ENCODE measurements around the gene SERPINA12. TPM values are rescaled to one million over a fixed set of nuclear protein-coding genes. Genes with fewer than 3 reads are reported as not detected.
"Not testable (repeated sequence)": the region's sequence is repeated elsewhere in the genome, so short reads cannot be mapped to it uniquely, and the experiment has no call there.

The SERPINA12 gene
- total RNA-seq, 2 experiments from 2014 or later, result not detected

- H3K4me1 Mint-ChIP-seq, result no peaks in the 10 kb centered on the region
- H3K4me3 Mint-ChIP-seq, result no peak overlapping the region
- POLR2A ChIA-PET, result no interaction called here
- no peaks in the 10 kb centered on the region for H3K36me3 Mint-ChIP-seq
- no peaks in the 10 kb centered on the region for H3K9me3 Mint-ChIP-seq
- H3K27me3 Mint-ChIP-seq, result peaks cover 8% of the 10 kb centered on the region
- no peak overlapping the region for H3K27ac Mint-ChIP-seq
- ATAC-seq (ENCODE audit: low read depth) (no peak), DNase-seq (no peak)
Observed at GRCh38 chr14:94494085-94494484, 15.2 kb downstream of the SERPINA12 start.

GRCh38 chr14:94491511-94491910 lies 17.8 kb downstream of the SERPINA12 start:
- Mint-ChIP-seq H3K4me1 (no peaks in the 10 kb centered on the region), H3K9me3 (no peaks in the 10 kb centered on the region), H3K36me3 (no peaks in the 10 kb centered on the region), H3K4me3 (no peak overlapping the region), H3K27ac (no peak overlapping the region), H3K27me3 (peaks cover 12% of the 10 kb centered on the region)
- POLR2A ChIA-PET, result no interaction called here
- DNase-seq, result no peak
- no peak for ATAC-seq (ENCODE audit: low read depth)

- POLR2A ChIA-PET, result no interaction called here
- Mint-ChIP-seq H3K4me3 (no peak overlapping the region), H3K27ac (no peak overlapping the region), H3K27me3 (peaks cover 9% of the 10 kb centered on the region), H3K4me1 (no peaks in the 10 kb centered on the region), H3K9me3 (no peaks in the 10 kb centered on the region), H3K36me3 (no peaks in the 10 kb centered on the region)
- DNase-seq (no peak), ATAC-seq (ENCODE audit: low read depth) (no peak)
Observed at GRCh38 chr14:94489336-94489735, 19.9 kb downstream of the SERPINA12 start.

- POLR2A ChIA-PET, result no interaction called here
- Mint-ChIP-seq H3K27me3 (peaks cover 9% of the 10 kb centered on the region), H3K36me3 (no peaks in the 10 kb centered on the region), H3K4me1 (no peaks in the 10 kb centered on the region), H3K4me3 (no peak overlapping the region), H3K9me3 (no peaks in the 10 kb centered on the region), H3K27ac (no peak overlapping the region)
- DNase-seq (no peak), ATAC-seq (ENCODE audit: low read depth) (no peak)
Observed at GRCh38 chr14:94486883-94487282, 22.4 kb downstream of the SERPINA12 start.

GRCh38 chr14:94485944-94486841 lies 23.1 kb downstream of the SERPINA12 start:
- ATAC-seq (ENCODE audit: low read depth), result peak; percentile 26
- H3K27me3 Mint-ChIP-seq, result peaks cover 9% of the 10 kb centered on the region
- no peaks in the 10 kb centered on the region for H3K36me3 Mint-ChIP-seq
- POLR2A ChIA-PET, result no interaction called here
- DNase-seq, result peak; percentile 66
- H3K27ac Mint-ChIP-seq, result no peak overlapping the region
- no peaks in the 10 kb centered on the region for H3K9me3 Mint-ChIP-seq
- no peaks in the 10 kb centered on the region for H3K4me1 Mint-ChIP-seq
- H3K4me3 Mint-ChIP-seq, result no peak overlapping the region

- no peak overlapping the region for H3K4me3 Mint-ChIP-seq
- DNase-seq, result no peak
- no peaks in the 10 kb centered on the region for H3K9me3 Mint-ChIP-seq
- H3K27me3 Mint-ChIP-seq, result peaks cover 9% of the 10 kb centered on the region
- ATAC-seq (ENCODE audit: low read depth), result no peak
- no peaks in the 10 kb centered on the region for H3K36me3 Mint-ChIP-seq
- POLR2A ChIA-PET, result no interaction called here
- H3K4me1 Mint-ChIP-seq, result no peaks in the 10 kb centered on the region
- no peak overlapping the region for H3K27ac Mint-ChIP-seq
Observed at GRCh38 chr14:94484481-94484880, 24.8 kb downstream of the SERPINA12 start.

- DNase-seq (no peak), ATAC-seq (ENCODE audit: low read depth) (no peak)
- peaks cover 7% of the 10 kb centered on the region for H3K27me3 Mint-ChIP-seq
- no peaks in the 10 kb centered on the region for H3K4me1 Mint-ChIP-seq
- POLR2A ChIA-PET, result no interaction called here
- no peaks in the 10 kb centered on the region for H3K36me3 Mint-ChIP-seq
- peaks cover 3% of the 10 kb centered on the region for H3K9me3 Mint-ChIP-seq
- H3K4me3 Mint-ChIP-seq, result no peak overlapping the region
- H3K27ac Mint-ChIP-seq, result no peak overlapping the region
Observed at GRCh38 chr14:94483729-94484275, 25.5 kb downstream of the SERPINA12 start.

- no peaks in the 10 kb centered on the region for H3K4me1 Mint-ChIP-seq
- H3K9me3 Mint-ChIP-seq, result peaks cover 5% of the 10 kb centered on the region
- H3K36me3 Mint-ChIP-seq, result no peaks in the 10 kb centered on the region
- DNase-seq (no peak), ATAC-seq (ENCODE audit: low read depth) (no peak)
- H3K27ac Mint-ChIP-seq, result no peak overlapping the region
- H3K4me3 Mint-ChIP-seq, result no peak overlapping the region
- POLR2A ChIA-PET, result no interaction called here
- H3K27me3 Mint-ChIP-seq, result peaks cover 7% of the 10 kb centered on the region
Observed at GRCh38 chr14:94483071-94483451, 26.2 kb downstream of the SERPINA12 start.

- H3K36me3 Mint-ChIP-seq; DNase-seq; H3K27ac Mint-ChIP-seq; H3K27me3 Mint-ChIP-seq; ATAC-seq (ENCODE audit: low read depth); H3K4me1 Mint-ChIP-seq; H3K9me3 Mint-ChIP-seq; POLR2A ChIA-PET; H3K4me3 Mint-ChIP-seq: not testable (repeated sequence)
Observed at GRCh38 chr14:94482132-94483070, 26.9 kb downstream of the SERPINA12 start.

- POLR2A ChIA-PET, result no interaction called here
- no peak overlapping the region for H3K4me3 Mint-ChIP-seq
- H3K27ac Mint-ChIP-seq, result no peak overlapping the region
- H3K4me1 Mint-ChIP-seq, result no peaks in the 10 kb centered on the region
- ATAC-seq (ENCODE audit: low read depth) (no peak), DNase-seq (no peak)
- H3K36me3 Mint-ChIP-seq, result no peaks in the 10 kb centered on the region
- H3K9me3 Mint-ChIP-seq, result peaks cover 8% of the 10 kb centered on the region
- peaks cover 6% of the 10 kb centered on the region for H3K27me3 Mint-ChIP-seq
Observed at GRCh38 chr14:94481468-94482131, 27.7 kb downstream of the SERPINA12 start.

- no peaks in the 10 kb centered on the region for H3K36me3 Mint-ChIP-seq
- DNase-seq (no peak), ATAC-seq (ENCODE audit: low read depth) (no peak)
- no peak overlapping the region for H3K27ac Mint-ChIP-seq
- no peaks in the 10 kb centered on the region for H3K4me1 Mint-ChIP-seq
- H3K4me3 Mint-ChIP-seq, result no peak overlapping the region
- H3K9me3 Mint-ChIP-seq, result peaks cover 8% of the 10 kb centered on the region
- POLR2A ChIA-PET, result no interaction called here
- H3K27me3 Mint-ChIP-seq, result peaks cover 3% of the 10 kb centered on the region
Observed at GRCh38 chr14:94480809-94481208, 28.5 kb downstream of the SERPINA12 start.

- Mint-ChIP-seq H3K9me3 (peaks cover 8% of the 10 kb centered on the region), H3K27ac (no peak overlapping the region), H3K4me1 (no peaks in the 10 kb centered on the region), H3K4me3 (no peak overlapping the region), H3K36me3 (no peaks in the 10 kb centered on the region), H3K27me3 (peaks cover 3% of the 10 kb centered on the region)
- no peak for DNase-seq
- ATAC-seq (ENCODE audit: low read depth), result no peak
- POLR2A ChIA-PET, result no interaction called here
Observed at GRCh38 chr14:94478420-94478819, 30.8 kb downstream of the SERPINA12 start.

- DNase-seq (no peak), ATAC-seq (ENCODE audit: low read depth) (no peak)
- no peak within 1 kb of the TSS for H3K27ac Mint-ChIP-seq
- H3K36me3 Mint-ChIP-seq, result no peaks in the 10 kb centered on the region
- no peak within 1 kb of the TSS for H3K4me3 Mint-ChIP-seq
- peaks cover 8% of the 10 kb centered on the region for H3K9me3 Mint-ChIP-seq
- POLR2A ChIA-PET, result no interaction called here
- peaks cover 3% of the 10 kb centered on the region for H3K27me3 Mint-ChIP-seq
- H3K4me1 Mint-ChIP-seq, result no peaks in the 10 kb centered on the region
Observed at GRCh38 chr14:94476023-94476422, 33.2 kb downstream of the SERPINA12 start, which contains the start of gene SERPINA9. SERPINA9 (minus strand) TSS chr14:94476197; CDS start chr14:94469840, 6,357 bp downstream.

Measured in activated naive CD8-positive, alpha-beta T cell treated with anti-CD3 and anti-CD28 coated beads, Interleukin-2, amount 10 ng/mL, durations not matched to agents 7 days and 5 days (primary cell).